Upper lobe of right lung (tissue), 1 donor: ENCODE data around the gene MYBPC3. TPM values are rescaled to one million over a fixed set of nuclear protein-coding genes. Genes with fewer than 3 reads are reported as not detected.

Source experiments
- ATAC-seq: fragments of 200-7000 bp; cut with Tn5 transposase; one replicate; pipeline ENCODE4 v1.9.1; 2020; ENCODE audit warnings: mild to moderate bottlenecking, moderate library complexity
- DNase-seq: peaks from one replicate; pipeline ENCODE4 v3.0.0-alpha.2; 2020
- H3K27ac ChIP-seq: fragments of 200-600 bp; one replicate; pipeline ENCODE4 v1.8.0; 2022
- H3K27me3 ChIP-seq: fragments of 200-600 bp; one replicate; pipeline ENCODE4 v1.8.0; 2022; ENCODE audit warnings: mild to moderate bottlenecking
- H3K36me3 ChIP-seq: fragments of 200-600 bp; one replicate; pipeline ENCODE4 v1.8.0; 2022
- H3K4me1 ChIP-seq: fragments of 200-600 bp; one replicate; pipeline ENCODE4 v1.8.0; 2022
- H3K4me3 ChIP-seq: fragments of 200-600 bp; one replicate; pipeline ENCODE4 v1.8.0; 2022; ENCODE audit warnings: mild to moderate bottlenecking
- H3K9me3 ChIP-seq: fragments of 200-600 bp; one replicate; pipeline ENCODE4 v1.8.0; 2022
- intact Hi-C: fragments of 100-400 bp; cut with DNase I; formaldehyde crosslinking; loops from one replicate; pipeline ENCODE4 v1.11.0; 2022
- total RNA-seq: library from RNA; stranded (reverse); fragmentation: NEBNext Ultra II Directional; extraction: Animal tissue kit (Norgen Biotek cat#: 25700); gene quantifications from one replicate; pipeline ENCODE4 v1.2.1, GENCODE V29; 2021
- TF ChIP-seq, protein P1 (sequence below): fragments of 200-600 bp; IDR thresholded peaks from one replicate; pipeline ENCODE4 v1.8.0; 2022; ENCODE audit warnings: antibody characterized with exemption
- donor health status: DM: no; HTN: yes; CAD: no; lungs with severe emphysema.

MYBPC3 gene
- total RNA-seq, 1 donor from 2014 or later: 0.96 TPM

DNA sequence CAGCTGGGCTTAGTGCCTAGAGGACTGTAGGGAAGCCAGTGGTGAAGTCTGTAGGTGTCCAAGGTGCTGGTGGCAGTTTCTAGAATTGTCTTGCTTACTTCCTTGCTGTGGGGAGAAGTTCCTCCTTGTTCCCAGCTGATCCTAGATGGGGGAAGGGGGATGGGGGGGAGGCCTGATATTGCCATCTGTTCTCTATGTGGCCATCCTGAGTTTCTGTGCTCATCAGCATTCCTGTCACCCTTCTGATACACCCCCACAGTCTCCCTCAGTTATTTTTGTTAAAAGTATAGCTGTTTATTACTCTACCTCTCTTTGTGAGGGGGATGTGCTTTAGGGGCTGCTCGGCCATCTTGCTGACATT lies 46.0 kb downstream of the MYBPC3 start:
- TF ChIP-seq, protein P1, sequence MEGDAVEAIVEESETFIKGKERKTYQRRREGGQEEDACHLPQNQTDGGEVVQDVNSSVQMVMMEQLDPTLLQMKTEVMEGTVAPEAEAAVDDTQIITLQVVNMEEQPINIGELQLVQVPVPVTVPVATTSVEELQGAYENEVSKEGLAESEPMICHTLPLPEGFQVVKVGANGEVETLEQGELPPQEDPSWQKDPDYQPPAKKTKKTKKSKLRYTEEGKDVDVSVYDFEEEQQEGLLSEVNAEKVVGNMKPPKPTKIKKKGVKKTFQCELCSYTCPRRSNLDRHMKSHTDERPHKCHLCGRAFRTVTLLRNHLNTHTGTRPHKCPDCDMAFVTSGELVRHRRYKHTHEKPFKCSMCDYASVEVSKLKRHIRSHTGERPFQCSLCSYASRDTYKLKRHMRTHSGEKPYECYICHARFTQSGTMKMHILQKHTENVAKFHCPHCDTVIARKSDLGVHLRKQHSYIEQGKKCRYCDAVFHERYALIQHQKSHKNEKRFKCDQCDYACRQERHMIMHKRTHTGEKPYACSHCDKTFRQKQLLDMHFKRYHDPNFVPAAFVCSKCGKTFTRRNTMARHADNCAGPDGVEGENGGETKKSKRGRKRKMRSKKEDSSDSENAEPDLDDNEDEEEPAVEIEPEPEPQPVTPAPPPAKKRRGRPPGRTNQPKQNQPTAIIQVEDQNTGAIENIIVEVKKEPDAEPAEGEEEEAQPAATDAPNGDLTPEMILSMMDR: no peak
- no peak overlapping the region for H3K27ac ChIP-seq
- DNase-seq (no peak), ATAC-seq (no peak)
- H3K9me3 ChIP-seq: no peaks in the 10 kb centered on the region
- intact Hi-C loops: no loop called here
- H3K27me3 ChIP-seq: no peaks in the 10 kb centered on the region
- H3K4me1 ChIP-seq: no peaks in the 10 kb centered on the region
- no peak overlapping the region for H3K4me3 ChIP-seq
- peaks cover 89% of the 10 kb centered on the region for H3K36me3 ChIP-seq

DNA sequence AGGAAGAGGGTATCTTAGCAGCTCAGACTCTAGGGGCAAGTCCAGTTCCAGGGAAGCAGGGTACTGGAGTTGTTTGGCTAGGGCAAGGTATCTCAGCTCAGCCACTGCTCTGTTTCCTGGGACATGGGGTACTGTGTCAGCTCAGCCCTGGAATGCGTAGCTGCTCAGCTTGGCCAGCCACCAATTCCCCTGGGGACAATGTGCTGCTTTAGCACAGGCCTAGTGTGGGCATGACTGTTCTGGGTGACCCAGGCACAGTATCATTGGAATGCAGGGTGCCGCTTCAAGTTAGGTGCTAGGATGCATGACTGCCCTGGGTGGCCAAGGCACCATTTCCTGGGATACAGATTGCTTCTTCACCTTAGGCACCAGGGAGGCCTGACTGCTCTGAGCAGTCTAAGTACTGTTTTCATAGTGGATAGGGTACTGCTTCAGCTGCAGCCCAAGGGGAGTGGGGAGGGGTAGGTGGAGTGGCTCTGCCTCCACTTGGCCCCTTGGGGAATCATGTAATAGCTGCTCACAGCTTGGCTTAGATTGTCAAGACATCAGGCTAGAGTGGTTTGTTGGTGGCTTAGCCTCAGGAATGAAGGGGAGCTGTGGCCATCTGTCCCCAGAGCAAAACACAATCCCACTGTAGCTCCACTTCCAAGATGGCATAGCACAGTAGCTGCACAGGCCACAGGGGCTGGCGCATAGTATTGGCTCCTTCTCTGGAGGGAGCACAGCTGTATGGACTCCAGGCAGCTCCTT lies 46.6 kb downstream of the MYBPC3 start:
- Histone ChIP-seq H3K27ac (no peak overlapping the region), H3K4me3 (no peak overlapping the region), H3K36me3 (peaks cover 89% of the 10 kb centered on the region), H3K27me3 (no peaks in the 10 kb centered on the region), H3K4me1 (no peaks in the 10 kb centered on the region), H3K9me3 (no peaks in the 10 kb centered on the region)
- TF ChIP-seq, protein P1: no peak
- intact Hi-C loops: no loop called here
- DNase-seq (no peak), ATAC-seq (peak; percentile 14)

DNA sequence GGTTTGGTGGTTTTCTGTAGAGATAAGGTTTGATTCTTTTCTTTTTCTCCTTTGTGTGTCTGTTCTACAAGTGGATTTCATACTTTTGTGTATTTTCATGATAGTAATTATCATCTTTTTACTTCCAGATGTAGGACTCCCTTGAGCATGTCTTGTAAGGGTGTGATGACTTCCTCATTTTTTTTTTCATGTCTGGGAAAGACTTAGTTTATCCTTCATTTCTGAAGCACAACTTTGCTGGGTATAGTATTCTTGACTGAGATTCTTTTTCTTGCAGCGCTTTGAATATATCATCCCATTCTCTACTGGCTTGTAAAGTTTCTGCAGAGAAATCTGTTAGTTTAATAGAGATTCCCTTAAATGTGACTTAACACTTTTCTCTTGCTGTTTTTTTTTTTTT lies 49.6 kb downstream of the MYBPC3 start:
- Histone ChIP-seq H3K4me3 (no peak overlapping the region), H3K9me3 (no peaks in the 10 kb centered on the region), H3K27me3 (no peaks in the 10 kb centered on the region), H3K4me1 (no peaks in the 10 kb centered on the region), H3K27ac (no peak overlapping the region), H3K36me3 (peaks cover 88% of the 10 kb centered on the region)
- intact Hi-C loops: no loop called here
- ATAC-seq (no peak), DNase-seq (no peak)
- TF ChIP-seq, protein P1: no peak

DNA sequence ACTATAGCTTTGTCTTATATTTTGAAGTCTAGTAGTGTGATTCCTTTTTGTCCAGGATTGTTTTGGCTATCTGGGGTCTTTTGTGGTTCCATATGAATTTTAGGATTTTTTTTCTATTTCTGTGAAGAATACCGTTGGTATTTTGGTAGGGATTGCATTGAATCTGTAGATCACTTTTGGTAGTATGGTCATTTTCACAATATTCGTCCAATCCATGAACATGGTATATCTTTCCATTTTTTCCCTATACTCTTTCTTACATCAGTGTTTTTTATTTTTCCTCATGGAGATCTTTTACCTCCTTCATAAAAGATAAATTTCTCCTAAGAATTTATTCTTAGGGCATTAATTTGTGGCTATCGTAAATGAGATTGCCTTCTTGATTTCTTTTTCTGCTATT lies 53.4 kb downstream of the MYBPC3 start:
- no peak for ATAC-seq
- intact Hi-C loops: no loop called here

DNA sequence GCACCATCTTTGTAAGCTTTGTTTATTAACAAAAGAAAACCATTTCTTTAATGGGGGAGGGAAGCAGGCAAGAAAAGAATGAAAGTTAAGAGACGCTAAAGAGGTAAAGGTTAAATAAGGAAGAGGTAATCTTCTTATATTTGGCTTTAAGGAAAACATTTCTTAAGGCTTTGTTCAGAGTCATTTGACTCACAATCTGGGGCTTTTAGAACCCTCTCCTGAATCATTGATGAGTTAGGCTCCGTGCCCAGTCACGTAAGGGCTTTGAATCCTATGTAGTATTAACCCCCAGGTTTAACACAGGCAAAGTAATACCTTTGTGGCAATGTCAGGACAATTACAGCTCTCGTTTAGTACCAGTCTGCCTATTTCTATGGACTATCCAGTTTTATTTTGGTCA lies 56.5 kb downstream of the MYBPC3 start:
- TF ChIP-seq, protein P1: no peak
- H3K27ac ChIP-seq: no peak overlapping the region
- H3K4me1 ChIP-seq: no peaks in the 10 kb centered on the region
- H3K36me3 ChIP-seq: peaks cover 98% of the 10 kb centered on the region
- H3K4me3 ChIP-seq: no peak overlapping the region
- H3K9me3 ChIP-seq: no peaks in the 10 kb centered on the region
- DNase-seq (no peak), ATAC-seq (no peak)
- H3K27me3 ChIP-seq: no peaks in the 10 kb centered on the region
- intact Hi-C loops: no loop called here

More for the DNA sequence above, 53.4 kb downstream of the MYBPC3 start:
- TF ChIP-seq, protein P1: no peak
- Histone ChIP-seq H3K27ac (no peak overlapping the region), H3K36me3 (peaks cover 95% of the 10 kb centered on the region), H3K4me3 (no peak overlapping the region), H3K4me1 (no peaks in the 10 kb centered on the region), H3K9me3 (no peaks in the 10 kb centered on the region), H3K27me3 (no peaks in the 10 kb centered on the region)
- DNase-seq: no peak

DNA sequence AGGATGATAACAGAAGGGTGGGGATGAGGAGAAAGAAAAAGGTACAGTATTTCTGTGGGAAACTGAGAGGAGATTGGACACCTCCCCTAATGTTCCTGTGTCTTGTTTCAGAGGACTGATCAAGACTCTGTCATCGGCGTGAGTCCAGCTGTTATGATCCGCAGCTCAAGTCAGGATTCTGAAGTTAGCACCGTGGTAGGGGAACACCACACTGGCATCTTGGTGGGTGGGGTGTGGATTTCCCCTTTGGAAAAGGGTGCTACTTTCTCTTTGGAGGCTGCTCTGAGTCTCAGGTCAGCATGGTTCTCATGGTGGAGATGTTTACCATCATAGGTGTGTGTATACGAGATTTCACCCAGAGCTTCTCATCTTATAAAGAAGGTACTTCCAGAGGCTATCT lies 57.1 kb downstream of the MYBPC3 start:
- Histone ChIP-seq H3K36me3 (peaks cover 98% of the 10 kb centered on the region), H3K27me3 (no peaks in the 10 kb centered on the region), H3K4me1 (no peaks in the 10 kb centered on the region), H3K4me3 (no peak overlapping the region), H3K9me3 (no peaks in the 10 kb centered on the region), H3K27ac (no peak overlapping the region)
- ATAC-seq (no peak), DNase-seq (no peak)
- intact Hi-C loops: no loop called here
- TF ChIP-seq, protein P1: no peak
